ENCODE results near the gene TAS2R19. TPM values are rescaled to one million over a fixed set of nuclear protein-coding genes. Genes with fewer than 3 reads are reported as not detected.
"Not testable (repeated sequence)": the region's sequence is repeated elsewhere in the genome, so short reads cannot be mapped to it uniquely, and the experiment has no call there.

Gene TAS2R19
- 1.6 and 3.3 TPM in 2 replicates for total RNA-seq (2014; rRNA removed; shearing (Covaris generic))

- DNase-seq (ENCODE audit: low spot score): no peak
Observed at GRCh38 chr12:11022520-11022919, at the start of gene TAS2R19. Gene TAS2R19 (minus strand): TSS chr12:11022620. CDS start chr12:11022571, 49 bp downstream.

GRCh38 chr12:11071414-11071813, 49.0 kb upstream of the TAS2R19 start:
- DNase-seq (ENCODE audit: low spot score): peak; percentile 4

GRCh38 chr12:11070999-11071398, 48.6 kb upstream of the TAS2R19 start:
- no peak for DNase-seq (ENCODE audit: low spot score)

- no peak for DNase-seq (ENCODE audit: low spot score)
Observed at GRCh38 chr12:11069854-11070365, 47.5 kb upstream of the TAS2R19 start.

GRCh38 chr12:11067514-11067913, 45.1 kb upstream of the TAS2R19 start:
- DNase-seq (ENCODE audit: low spot score): no peak

- DNase-seq (ENCODE audit: low spot score): not testable (repeated sequence)
Observed at GRCh38 chr12:11062194-11062593, 39.8 kb upstream of the TAS2R19 start, which contains the start of gene TAS2R46. Gene TAS2R46 (minus strand): TSS chr12:11062294. CDS start chr12:11062294, 0 bp downstream.

- DNase-seq (ENCODE audit: low spot score): no peak
Observed at GRCh38 chr12:11059784-11060183, 37.4 kb upstream of the TAS2R19 start.

- no peak for DNase-seq (ENCODE audit: low spot score)
Observed at GRCh38 chr12:11059041-11059440, 36.6 kb upstream of the TAS2R19 start.

GRCh38 chr12:11055306-11055705, 32.9 kb upstream of the TAS2R19 start:
- DNase-seq (ENCODE audit: low spot score): no peak

GRCh38 chr12:11049806-11050531, 27.5 kb upstream of the TAS2R19 start:
- DNase-seq (ENCODE audit: low spot score): not testable (repeated sequence)

- not testable (repeated sequence) for DNase-seq (ENCODE audit: low spot score)
Observed at GRCh38 chr12:11041366-11041765, 18.9 kb upstream of the TAS2R19 start.

GRCh38 chr12:11040162-11040561, 17.7 kb upstream of the TAS2R19 start:
- no peak for DNase-seq (ENCODE audit: low spot score)

- no peak for DNase-seq (ENCODE audit: low spot score)
Observed at GRCh38 chr12:11039171-11039570, 16.8 kb upstream of the TAS2R19 start.

- not testable (repeated sequence) for DNase-seq (ENCODE audit: low spot score)
Observed at GRCh38 chr12:11033959-11034358, 11.5 kb upstream of the TAS2R19 start.

GRCh38 chr12:11031307-11031706, 8.9 kb upstream of the TAS2R19 start, which contains the start of gene TAS2R31:
Gene TAS2R31 (minus strand): TSS chr12:11031407. CDS start chr12:11031335, 72 bp downstream.
- no peak for DNase-seq (ENCODE audit: low spot score)

- DNase-seq (ENCODE audit: low spot score): peak; percentile 36
Observed at GRCh38 chr12:11026118-11026517, 3.7 kb upstream of the TAS2R19 start.

- DNase-seq (ENCODE audit: low spot score): no peak
Observed at GRCh38 chr12:11023387-11023786, 967 bp upstream of the TAS2R19 start.

- DNase-seq (ENCODE audit: low spot score): peak; percentile 54
Observed at GRCh38 chr12:11016937-11017336, 5.5 kb downstream of the TAS2R19 start.

GRCh38 chr12:11015775-11016430, 6.5 kb downstream of the TAS2R19 start:
- peak; percentile 80 for DNase-seq (ENCODE audit: low spot score)

- DNase-seq (ENCODE audit: low spot score): no peak
Observed at GRCh38 chr12:11014234-11014633, 8.2 kb downstream of the TAS2R19 start.

- DNase-seq (ENCODE audit: low spot score): no peak
Observed at GRCh38 chr12:11007608-11008007, 14.8 kb downstream of the TAS2R19 start.

- DNase-seq (ENCODE audit: low spot score): no peak
Observed at GRCh38 chr12:10998204-10998603, 24.2 kb downstream of the TAS2R19 start, which contains the start of gene TAS2R20. Gene TAS2R20 (minus strand): TSS chr12:10998304. CDS start chr12:10997875, 429 bp downstream.

All from HT-29 (cell line).